GM11168 (cell line): ENCODE results near the gene HPD.

Source experiments
- in situ Hi-C: fragments of 300-500 bp; cut with MboI; formaldehyde crosslinking; loops from one replicate; pipeline ENCODE4 v1.12.0; 2022; ENCODE audit warnings: low sequenced_read_pairs; ENCODE audit not compliant: unreplicated experiment

HPD gene

GRCh38 chr12:121790785-121791184 lies 67.9 kb downstream of the HPD start:
- in situ Hi-C loops, result loop anchor here (10.0 kb wide), 1 partner anchor 96 kb away; no protein-coding TSS in a partner anchor

DNA sequence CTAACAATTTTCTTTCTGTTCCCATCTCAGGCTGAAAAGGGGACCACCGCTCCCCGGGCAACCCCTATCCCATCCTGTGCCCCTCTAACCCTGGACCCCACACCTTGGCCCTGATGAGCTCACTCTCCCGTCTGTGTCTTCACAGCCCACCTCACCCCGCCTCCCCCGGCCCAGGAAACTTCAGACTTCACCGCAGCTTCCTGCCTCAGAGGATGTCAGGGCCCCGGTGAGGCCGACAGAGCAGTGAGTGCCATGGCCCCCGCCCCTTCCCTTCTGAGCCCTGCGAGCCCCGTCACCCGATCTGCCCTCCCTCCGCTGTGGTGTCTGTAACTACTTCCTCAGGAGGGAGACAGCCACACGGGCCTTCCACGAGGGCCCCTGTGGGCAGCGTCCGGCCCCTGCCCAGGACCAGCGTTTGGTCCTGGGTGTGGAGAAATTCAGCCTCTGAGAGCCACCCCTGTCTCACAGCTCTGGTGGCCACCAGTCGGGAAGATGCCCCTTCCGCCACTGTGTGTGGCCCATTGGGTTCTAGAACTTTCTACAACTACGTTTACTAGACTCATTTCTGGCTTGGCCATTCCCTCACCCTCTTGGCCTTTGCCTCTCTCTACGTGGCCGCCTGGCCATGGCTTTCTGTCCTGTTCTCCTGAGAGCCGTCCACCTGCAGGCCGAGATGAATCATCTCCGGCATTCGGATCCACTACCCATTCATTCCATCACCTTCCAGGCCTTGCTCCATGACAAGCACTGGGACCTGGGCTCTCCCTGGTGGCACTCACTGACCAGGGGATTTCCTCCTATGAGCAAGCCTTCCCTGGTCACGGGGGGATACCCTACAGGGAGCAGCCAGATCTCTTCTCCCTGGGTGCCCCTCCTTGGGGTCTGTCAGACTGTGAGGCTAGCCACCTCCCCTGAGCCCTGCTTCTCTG lies 68.6 kb downstream of the HPD start:
- in situ Hi-C loops, result loop anchor here (10.0 kb wide), 1 partner anchor 95 kb away; no protein-coding TSS in a partner anchor
